Stimulated activated CD8-positive, alpha-beta memory T cell treated with anti-CD3 and anti-CD28 coated beads, Interleukin-4, amount 100 ng/mL, for 1 hour (primary cell): ENCODE results near the gene PITPNM1.

ENCODE experiments used
- DNase-seq, 2 donors: peaks; one replicate each; pipeline ENCODE4 v3.0.0-alpha.2; 2020; ENCODE audit warnings: low read depth in 2 of 2, low spot score in 1 of 2

The PITPNM1 gene

GRCh38 chr11:67445515-67445914 lies 59.6 kb downstream of the PITPNM1 start:
- DNase-seq = no peak

DNA sequence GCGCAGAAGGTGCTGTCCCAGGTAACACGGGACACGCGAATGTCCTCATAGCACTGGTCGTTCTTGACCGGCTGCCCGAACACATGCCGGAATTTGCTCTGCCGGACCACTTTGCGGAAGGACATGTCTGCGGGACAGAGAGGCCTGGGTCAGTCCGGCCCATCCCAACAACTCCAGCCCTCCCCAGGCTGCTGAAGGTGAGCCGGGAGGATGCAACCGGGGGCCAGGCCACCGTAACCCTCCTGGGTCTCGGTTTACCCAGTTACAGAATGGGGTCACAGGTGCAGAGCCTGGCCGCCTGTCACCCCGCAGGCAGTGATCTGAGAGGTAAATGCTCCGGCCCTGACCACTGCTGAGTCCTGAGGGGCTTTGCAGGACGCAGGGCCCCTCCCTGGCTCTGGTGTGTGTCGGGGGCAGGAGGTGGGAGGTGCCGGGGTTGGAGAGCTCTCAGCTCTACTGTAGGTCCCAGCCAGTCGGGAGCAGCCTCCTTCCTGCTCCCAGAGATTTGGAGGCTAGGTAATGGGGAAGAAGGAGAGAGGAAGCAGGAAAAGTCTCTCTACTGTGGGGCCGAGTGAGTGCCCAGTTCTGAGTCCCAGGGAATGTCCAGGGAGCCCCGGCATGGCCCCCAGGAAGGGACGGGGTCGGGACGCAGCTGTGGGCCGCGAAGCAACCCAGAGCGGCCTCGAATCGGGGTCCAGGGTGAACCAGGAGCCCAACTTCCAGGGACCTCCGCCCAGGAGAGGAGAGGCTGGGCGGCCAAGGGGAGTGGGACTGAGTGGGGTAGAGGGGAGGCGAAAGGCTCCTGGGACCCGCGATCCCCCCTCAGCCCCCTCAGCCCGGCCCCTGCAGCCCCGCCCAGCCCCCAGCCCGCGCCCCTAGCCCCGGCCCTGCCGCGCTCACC lies 62.4 kb downstream of the PITPNM1 start:
- DNase-seq = no peak
